ENCODE results near the gene USP7.
"Not testable (repeated sequence)": the region's sequence is repeated elsewhere in the genome, so short reads cannot be mapped to it uniquely, and the experiment has no call there.

The USP7 gene

GRCh38 chr16:8976189-8976588 is 12.5 kb upstream of the USP7 start:
- not testable (repeated sequence) for H3K27ac ChIP-seq (ENCODE audit: low read depth in 2 of 2, low read length in 2 of 2); H3K36me3 ChIP-seq (ENCODE audit: control insufficient read depth in 2 of 2, insufficient read depth in 2 of 2, low read length in 2 of 2); H3K27me3 ChIP-seq (ENCODE audit: control insufficient read depth in 2 of 2, insufficient read depth in 2 of 2, low read length in 2 of 2); H3K9ac ChIP-seq (ENCODE audit: low read depth in 1 of 2, low read length in 2 of 2); H3K4me1 ChIP-seq (ENCODE audit: control insufficient read depth in 2 of 2, insufficient read depth in 2 of 2, low read length in 2 of 2); H3K4me3 ChIP-seq (ENCODE audit: low read length in 2 of 2); H3K9me3 ChIP-seq (ENCODE audit: control insufficient read depth in 2 of 2, low read length in 2 of 2)

- no peak overlapping the region for H3K4me3 ChIP-seq (ENCODE audit: low read length in 2 of 2)
- no peaks in the 10 kb centered on the region for H3K36me3 ChIP-seq (ENCODE audit: control insufficient read depth in 2 of 2, insufficient read depth in 2 of 2, low read length in 2 of 2)
- no peaks in the 10 kb centered on the region for H3K27me3 ChIP-seq (ENCODE audit: control insufficient read depth in 2 of 2, insufficient read depth in 2 of 2, low read length in 2 of 2)
- no peak overlapping the region for H3K27ac ChIP-seq (ENCODE audit: low read depth in 2 of 2, low read length in 2 of 2)
- H3K9me3 ChIP-seq (ENCODE audit: control insufficient read depth in 2 of 2, low read length in 2 of 2), result no peaks in the 10 kb centered on the region
- no peak overlapping the region for H3K9ac ChIP-seq (ENCODE audit: low read depth in 1 of 2, low read length in 2 of 2)
- H3K4me1 ChIP-seq (ENCODE audit: control insufficient read depth in 2 of 2, insufficient read depth in 2 of 2, low read length in 2 of 2), result no peaks in the 10 kb centered on the region
These were observed 11.3 kb upstream of the USP7 start for GRCh38 chr16:8975039-8975438.

GRCh38 chr16:8972843-8973586 is 9.3 kb upstream of the USP7 start:
- Histone ChIP-seq H3K9ac (ENCODE audit: low read depth in 1 of 2, low read length in 2 of 2) (no peak overlapping the region), H3K4me3 (ENCODE audit: low read length in 2 of 2) (no peak overlapping the region), H3K4me1 (ENCODE audit: control insufficient read depth in 2 of 2, insufficient read depth in 2 of 2, low read length in 2 of 2) (peaks cover 0 to 2% of the 10 kb centered on the region in 2 donors), H3K9me3 (ENCODE audit: control insufficient read depth in 2 of 2, low read length in 2 of 2) (no peaks in the 10 kb centered on the region), H3K36me3 (ENCODE audit: control insufficient read depth in 2 of 2, insufficient read depth in 2 of 2, low read length in 2 of 2) (no peaks in the 10 kb centered on the region), H3K27ac (ENCODE audit: low read depth in 2 of 2, low read length in 2 of 2) (no peak overlapping the region), H3K27me3 (ENCODE audit: control insufficient read depth in 2 of 2, insufficient read depth in 2 of 2, low read length in 2 of 2) (no peaks in the 10 kb centered on the region)

DNA sequence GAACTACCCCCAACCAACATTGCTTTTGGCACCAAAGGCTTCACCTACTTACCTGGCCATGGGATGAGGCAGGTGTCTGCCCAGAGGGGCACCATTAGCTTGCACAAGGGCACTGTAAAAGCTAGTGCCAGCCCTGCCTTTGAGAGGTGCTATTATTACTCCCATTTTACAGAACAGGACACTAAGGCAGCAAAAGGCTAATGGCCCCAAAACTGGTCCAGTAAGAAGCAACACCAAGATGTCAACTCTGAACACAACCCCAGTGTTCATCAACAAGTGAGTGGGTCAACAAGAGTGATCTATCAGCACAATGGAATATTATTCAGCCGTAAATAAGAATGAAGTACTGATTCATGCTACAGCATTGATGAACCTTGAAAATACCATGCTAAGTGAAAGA is 7.7 kb upstream of the USP7 start:
- no peak overlapping the region for H3K9ac ChIP-seq (ENCODE audit: low read depth in 1 of 2, low read length in 2 of 2)

DNA sequence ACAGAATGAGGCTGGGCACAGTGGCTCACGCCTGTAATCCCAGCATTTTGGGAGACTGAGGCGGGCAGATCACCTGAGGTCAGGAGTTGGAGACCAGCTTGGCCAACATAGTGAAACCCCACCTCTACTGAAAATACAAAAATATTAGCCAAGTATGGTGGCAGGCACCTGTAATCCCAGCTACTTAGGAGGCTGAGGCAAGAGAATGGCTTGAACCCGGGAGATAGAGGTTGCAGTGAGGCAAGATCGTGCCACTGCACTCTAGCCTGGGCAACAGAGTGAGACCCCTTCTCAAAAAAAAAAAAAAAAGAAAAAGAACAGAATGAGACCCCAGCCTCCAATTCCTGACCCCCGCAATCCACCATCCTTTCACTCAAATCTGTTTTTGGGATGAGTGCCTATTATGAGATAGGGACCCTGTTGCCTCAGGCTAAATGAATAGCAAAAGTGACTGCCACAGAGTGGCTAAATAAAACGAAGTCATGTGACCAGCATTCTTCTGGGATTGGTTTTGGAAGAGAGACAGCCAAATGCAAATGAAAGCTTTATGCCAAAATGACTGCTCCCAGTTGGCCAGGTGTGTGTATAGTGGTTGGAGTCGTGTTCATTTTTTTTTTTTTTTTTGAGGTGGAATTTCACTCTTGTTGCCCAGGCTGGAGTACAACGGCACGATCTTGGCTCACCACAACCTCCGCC is 5.6 kb upstream of the USP7 start:
- not testable (repeated sequence) for H3K27ac ChIP-seq (ENCODE audit: low read depth in 2 of 2, low read length in 2 of 2); H3K4me3 ChIP-seq (ENCODE audit: low read length in 2 of 2); H3K9me3 ChIP-seq (ENCODE audit: control insufficient read depth in 2 of 2, low read length in 2 of 2); H3K9ac ChIP-seq (ENCODE audit: low read depth in 1 of 2, low read length in 2 of 2); H3K27me3 ChIP-seq (ENCODE audit: control insufficient read depth in 2 of 2, insufficient read depth in 2 of 2, low read length in 2 of 2); H3K36me3 ChIP-seq (ENCODE audit: control insufficient read depth in 2 of 2, insufficient read depth in 2 of 2, low read length in 2 of 2)
- peaks cover 6 to 14% of the 10 kb centered on the region in 2 donors for H3K4me1 ChIP-seq (ENCODE audit: control insufficient read depth in 2 of 2, insufficient read depth in 2 of 2, low read length in 2 of 2)

More for the DNA sequence above, 7.7 kb upstream of the USP7 start:
- Histone ChIP-seq H3K27me3 (ENCODE audit: control insufficient read depth in 2 of 2, insufficient read depth in 2 of 2, low read length in 2 of 2) (no peaks in the 10 kb centered on the region), H3K4me1 (ENCODE audit: control insufficient read depth in 2 of 2, insufficient read depth in 2 of 2, low read length in 2 of 2) (peaks cover 5 to 14% of the 10 kb centered on the region in 2 donors), H3K4me3 (ENCODE audit: low read length in 2 of 2) (no peak overlapping the region), H3K36me3 (ENCODE audit: control insufficient read depth in 2 of 2, insufficient read depth in 2 of 2, low read length in 2 of 2) (no peaks in the 10 kb centered on the region), H3K9me3 (ENCODE audit: control insufficient read depth in 2 of 2, low read length in 2 of 2) (no peaks in the 10 kb centered on the region), H3K27ac (ENCODE audit: low read depth in 2 of 2, low read length in 2 of 2) (no peak overlapping the region)

DNA sequence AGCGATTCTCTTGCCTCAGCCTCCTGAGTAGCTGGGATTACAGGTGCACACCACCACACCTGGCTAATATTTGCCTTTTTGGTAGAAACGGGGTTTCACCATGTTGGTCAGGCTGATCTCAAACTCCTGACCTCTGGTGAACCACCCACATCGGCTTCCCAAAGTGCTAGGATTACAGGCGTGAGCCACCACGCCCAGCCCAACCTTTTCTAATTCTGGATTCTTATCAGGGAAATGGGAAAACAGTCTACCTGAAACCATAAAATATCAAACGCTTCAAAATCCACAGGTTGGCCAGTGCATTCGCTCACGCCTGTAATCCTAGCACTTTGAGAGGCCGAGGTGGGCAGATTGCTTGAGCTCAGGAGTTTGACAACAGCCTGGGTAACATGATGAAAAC is 4.3 kb upstream of the USP7 start:
- Histone ChIP-seq H3K4me1 (ENCODE audit: control insufficient read depth in 2 of 2, insufficient read depth in 2 of 2, low read length in 2 of 2) (peaks cover 9 to 14% of the 10 kb centered on the region in 2 donors), H3K27ac (ENCODE audit: low read depth in 2 of 2, low read length in 2 of 2) (peak overlapping the region in 1 of 2 donors; percentile 77)
- not testable (repeated sequence) for H3K27me3 ChIP-seq (ENCODE audit: control insufficient read depth in 2 of 2, insufficient read depth in 2 of 2, low read length in 2 of 2); H3K9me3 ChIP-seq (ENCODE audit: control insufficient read depth in 2 of 2, low read length in 2 of 2); H3K36me3 ChIP-seq (ENCODE audit: control insufficient read depth in 2 of 2, insufficient read depth in 2 of 2, low read length in 2 of 2); H3K9ac ChIP-seq (ENCODE audit: low read depth in 1 of 2, low read length in 2 of 2); H3K4me3 ChIP-seq (ENCODE audit: low read length in 2 of 2)

- Histone ChIP-seq H3K9me3 (ENCODE audit: control insufficient read depth in 2 of 2, low read length in 2 of 2) (no peaks in the 10 kb centered on the region), H3K4me1 (ENCODE audit: control insufficient read depth in 2 of 2, insufficient read depth in 2 of 2, low read length in 2 of 2) (peaks cover 13 to 16% of the 10 kb centered on the region in 2 donors), H3K27me3 (ENCODE audit: control insufficient read depth in 2 of 2, insufficient read depth in 2 of 2, low read length in 2 of 2) (no peaks in the 10 kb centered on the region), H3K9ac (ENCODE audit: low read depth in 1 of 2, low read length in 2 of 2) (peak overlapping the region in 1 of 2 donors; percentile 40), H3K27ac (ENCODE audit: low read depth in 2 of 2, low read length in 2 of 2) (peak overlapping the region; percentile 75 to 77), H3K4me3 (ENCODE audit: low read length in 2 of 2) (no peak overlapping the region), H3K36me3 (ENCODE audit: control insufficient read depth in 2 of 2, insufficient read depth in 2 of 2, low read length in 2 of 2) (no peaks in the 10 kb centered on the region)
These were observed 3.6 kb upstream of the USP7 start for GRCh38 chr16:8967132-8967821.

DNA sequence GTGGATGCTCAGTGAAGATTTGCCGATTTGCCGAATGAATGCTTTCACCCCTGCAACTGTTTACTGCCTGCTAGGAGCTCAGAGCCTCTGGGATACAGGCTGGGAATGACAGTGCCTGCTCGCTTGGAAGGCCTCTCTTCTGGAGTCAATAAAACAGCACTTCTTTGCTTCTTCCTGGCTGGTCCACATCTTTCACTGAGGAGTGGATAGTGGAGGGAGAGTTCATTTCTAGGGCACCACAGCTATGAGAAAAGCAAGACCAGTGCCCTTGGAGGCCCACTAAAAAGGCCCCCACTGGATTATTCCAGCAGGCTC is 3.1 kb upstream of the USP7 start:
- H3K27ac ChIP-seq (ENCODE audit: low read depth in 2 of 2, low read length in 2 of 2), result peak overlapping the region; percentile 75 to 77
- no peaks in the 10 kb centered on the region for H3K9me3 ChIP-seq (ENCODE audit: control insufficient read depth in 2 of 2, low read length in 2 of 2)
- no peaks in the 10 kb centered on the region for H3K36me3 ChIP-seq (ENCODE audit: control insufficient read depth in 2 of 2, insufficient read depth in 2 of 2, low read length in 2 of 2)
- H3K27me3 ChIP-seq (ENCODE audit: control insufficient read depth in 2 of 2, insufficient read depth in 2 of 2, low read length in 2 of 2), result no peaks in the 10 kb centered on the region
- no peak overlapping the region for H3K4me3 ChIP-seq (ENCODE audit: low read length in 2 of 2)
- H3K4me1 ChIP-seq (ENCODE audit: control insufficient read depth in 2 of 2, insufficient read depth in 2 of 2, low read length in 2 of 2), result peaks cover 14 to 20% of the 10 kb centered on the region in 2 donors
- H3K9ac ChIP-seq (ENCODE audit: low read depth in 1 of 2, low read length in 2 of 2), result peak overlapping the region in 1 of 2 donors; percentile 40

GRCh38 chr16:8964462-8964861 is 756 bp upstream of the USP7 start:
- no peaks in the 10 kb centered on the region for H3K36me3 ChIP-seq (ENCODE audit: control insufficient read depth in 2 of 2, insufficient read depth in 2 of 2, low read length in 2 of 2)
- peak overlapping the region; percentile 78 to 88 for H3K9ac ChIP-seq (ENCODE audit: low read depth in 1 of 2, low read length in 2 of 2)
- H3K4me1 ChIP-seq (ENCODE audit: control insufficient read depth in 2 of 2, insufficient read depth in 2 of 2, low read length in 2 of 2), result peaks cover 35 to 40% of the 10 kb centered on the region in 2 donors
- no peaks in the 10 kb centered on the region for H3K27me3 ChIP-seq (ENCODE audit: control insufficient read depth in 2 of 2, insufficient read depth in 2 of 2, low read length in 2 of 2)
- H3K27ac ChIP-seq (ENCODE audit: low read depth in 2 of 2, low read length in 2 of 2), result peak overlapping the region; percentile 79 to 80
- H3K4me3 ChIP-seq (ENCODE audit: low read length in 2 of 2), result peak overlapping the region; percentile 73 to 76
- no peaks in the 10 kb centered on the region for H3K9me3 ChIP-seq (ENCODE audit: control insufficient read depth in 2 of 2, low read length in 2 of 2)

All from mucosa of rectum (tissue), 2 donors.